ENCODE results near the gene NPAS2. TPM values are rescaled to one million over a fixed set of nuclear protein-coding genes. Genes with fewer than 3 reads are reported as not detected.

NPAS2 gene
- total RNA-seq, 4 donors from 2014 or later, result 7.7 to 83.2 (median 15.1) TPM

- Histone ChIP-seq H3K9me3 (no peaks in the 10 kb centered on the region), H3K4me3 (no peak overlapping the region), H3K27ac (no peak overlapping the region), H3K27me3 (no peaks in the 10 kb centered on the region), H3K4me1 (peaks cover 0 to 37% (median 9%) of the 10 kb centered on the region in 4 donors), H3K36me3 (peaks cover 0 to 81% (median 34%) of the 10 kb centered on the region in 3 donors)
- no peak for TF ChIP-seq CTCF (IDR thresholded peaks at IDR 0.05)
- TF ChIP-seq POLR2A (IDR thresholded peaks at IDR 0.05), result no peak
- TF ChIP-seq EP300 (IDR thresholded peaks at IDR 0.05), result no peak
- 71 to 73% methylated on average over 11 of the region's 11 CpGs for WGBS, 2 donors
- no peak for DNase-seq (ENCODE audit: low spot score in 2 of 2)
Measured at GRCh38 chr2:101007415-101008345, 187.7 kb downstream of the NPAS2 start.

GRCh38 chr2:101011152-101011551 is 191.2 kb downstream of the NPAS2 start:
- TF ChIP-seq POLR2A (IDR thresholded peaks at IDR 0.05) (no peak), EP300 (IDR thresholded peaks at IDR 0.05) (no peak), CTCF (IDR thresholded peaks at IDR 0.05) (no peak)
- H3K27me3 ChIP-seq, result no peaks in the 10 kb centered on the region
- no peaks in the 10 kb centered on the region for H3K9me3 ChIP-seq
- H3K4me3 ChIP-seq, result no peak overlapping the region
- H3K4me1 ChIP-seq, result peaks cover 0 to 6% (median 0%) of the 10 kb centered on the region in 4 donors
- H3K36me3 ChIP-seq, result peaks cover 0 to 68% (median 11%) of the 10 kb centered on the region in 3 donors
- no peak for DNase-seq (ENCODE audit: low spot score in 2 of 2)
- 82 to 85% methylated on average over 10 of the region's 10 CpGs for WGBS, 2 donors
- H3K27ac ChIP-seq, result no peak overlapping the region

- Histone ChIP-seq H3K4me3 (no peak overlapping the region), H3K27ac (no peak overlapping the region), H3K4me1 (peaks cover 0 to 3% (median 0%) of the 10 kb centered on the region in 4 donors), H3K9me3 (no peaks in the 10 kb centered on the region), H3K36me3 (peaks cover 0 to 57% (median 4%) of the 10 kb centered on the region in 3 donors), H3K27me3 (no peaks in the 10 kb centered on the region)
- 63 to 65% methylated on average over 8 of the region's 8 CpGs for WGBS, 2 donors
- no peak for TF ChIP-seq POLR2A (IDR thresholded peaks at IDR 0.05)
- no peak for TF ChIP-seq EP300 (IDR thresholded peaks at IDR 0.05)
- TF ChIP-seq CTCF (IDR thresholded peaks at IDR 0.05), result no peak
- no peak for DNase-seq (ENCODE audit: low spot score in 2 of 2)
Measured at GRCh38 chr2:101012054-101012705, 192.2 kb downstream of the NPAS2 start.

GRCh38 chr2:101012706-101013181 is 192.8 kb downstream of the NPAS2 start:
- H3K27ac ChIP-seq, result no peak overlapping the region
- WGBS, 2 donors, result 41 to 42% methylated on average over 5 of the region's 5 CpGs
- no peaks in the 10 kb centered on the region for H3K9me3 ChIP-seq

More at GRCh38 chr2:101012706-101013181, 192.8 kb downstream of the NPAS2 start:
- H3K36me3 ChIP-seq, result peaks cover 0 to 52% (median 0%) of the 10 kb centered on the region in 3 donors
- DNase-seq (ENCODE audit: low spot score in 2 of 2), result peak in 1 of 2 donors; percentile 72
- peaks cover 0 to 3% (median 0%) of the 10 kb centered on the region in 4 donors for H3K4me1 ChIP-seq
- H3K4me3 ChIP-seq, result no peak overlapping the region
- no peak for TF ChIP-seq POLR2A (IDR thresholded peaks at IDR 0.05)
- TF ChIP-seq EP300 (IDR thresholded peaks at IDR 0.05), result peak in 1 of 2 donors; percentile 11
- peak; percentile 68 to 85 (median 82) for TF ChIP-seq CTCF (IDR thresholded peaks at IDR 0.05)
- no peaks in the 10 kb centered on the region for H3K27me3 ChIP-seq

All from tibial nerve (tissue), 4 donors.